ENCODE data around the gene PMEL. TPM values are rescaled to one million over a fixed set of nuclear protein-coding genes. Genes with fewer than 3 reads are reported as not detected.
A peak's percentile ranks its signal among the peaks of the same experiment; 100 is the strongest.

Gene PMEL
- total RNA-seq, 2 experiments from 2014 or later, result 1.4 to 2.4 TPM

GRCh38 chr12:55984861-55985260 is 19.0 kb upstream of the PMEL start:
- TF ChIP-seq EZH2phosphoT487 (IDR thresholded peaks at IDR 0.05; ENCODE audit: borderline replicate concordance, low read depth, low read length) (no peak), CTCF (conservative IDR thresholded peaks at IDR 0.05; ENCODE audit: low read length) (no peak)
- CTCF ChIA-PET (ENCODE audit: unreplicated experiment), result interaction anchor here (0.5 to 1.0 kb wide), 2 partner anchors 11 kb away, joined by 3 to 4 read pairs; partner anchors contain the start of gene RAB5B
- no peak overlapping the region for H3K4me2 ChIP-seq (ENCODE audit: low read length)
- H4K20me1 ChIP-seq (ENCODE audit: insufficient read depth, low read length), result no peaks in the 10 kb centered on the region
- H3K4me1 ChIP-seq (ENCODE audit: insufficient read depth, low read length, poor library complexity, severe bottlenecking), result peaks cover 28% of the 10 kb centered on the region
- intact Hi-C loops (cut with micrococcal nuclease; ENCODE audit: unreplicated experiment), result no loop called here
- peaks cover 34% of the 10 kb centered on the region for H3K36me3 ChIP-seq (ENCODE audit: insufficient read depth, low read length)
- H3K9me3 ChIP-seq (ENCODE audit: low read length), result no peaks in the 10 kb centered on the region
- H3K79me2 ChIP-seq (ENCODE audit: insufficient read depth, low read depth, low read length), result no peaks in the 10 kb centered on the region
- no TSS peak for BruUV-seq (replicated peaks)
- H3K27ac ChIP-seq (ENCODE audit: low read depth, low read length, poor library complexity, severe bottlenecking), result no peak overlapping the region
- H3K9me2 ChIP-seq (ENCODE audit: insufficient read depth, low read length), result no peaks in the 10 kb centered on the region
- POLR2A ChIA-PET, result interaction anchor here (2.6 to 4.2 kb wide), 2 partner anchors 11 to 56 kb away, joined by 15 to 32 read pairs; partner anchors contain the start of gene RAB5B
- no peak overlapping the region for H2AFZ ChIP-seq (ENCODE audit: low read length)
- no peak overlapping the region for H3K4me3 ChIP-seq (ENCODE audit: low read depth, low read length, poor library complexity, severe bottlenecking)
- DNase-seq (ENCODE audit: low spot score), result no peak

GRCh38 chr12:55983232-55983842 is 17.5 kb upstream of the PMEL start:
- Histone ChIP-seq H4K20me1 (ENCODE audit: insufficient read depth, low read length) (no peaks in the 10 kb centered on the region), H2AFZ (ENCODE audit: low read length) (no peak overlapping the region), H3K4me2 (ENCODE audit: low read length) (peak overlapping the region; percentile 63), H3K4me1 (ENCODE audit: insufficient read depth, low read length, poor library complexity, severe bottlenecking) (peaks cover 28% of the 10 kb centered on the region), H3K36me3 (ENCODE audit: insufficient read depth, low read length) (peaks cover 32% of the 10 kb centered on the region), H3K79me2 (ENCODE audit: insufficient read depth, low read depth, low read length) (no peaks in the 10 kb centered on the region), H3K9me3 (ENCODE audit: low read length) (no peaks in the 10 kb centered on the region), H3K9me2 (ENCODE audit: insufficient read depth, low read length) (no peaks in the 10 kb centered on the region), H3K4me3 (ENCODE audit: low read depth, low read length, poor library complexity, severe bottlenecking) (no peak overlapping the region), H3K27ac (ENCODE audit: low read depth, low read length, poor library complexity, severe bottlenecking) (peak overlapping the region; percentile 46)
- ChIA-PET CTCF (ENCODE audit: unreplicated experiment) (interaction anchor here (0.7 kb wide), 1 partner anchor 159 kb away, joined by 3 read pairs; no protein-coding TSS in a partner anchor), POLR2A (interaction anchor here (0.6 to 4.2 kb wide), 11 partner anchors 8 to 254 kb away, joined by 3 to 32 read pairs (median 5); partner anchors contain the start of genes ORMDL2, RAB5B and SARNP)
- intact Hi-C loops (cut with micrococcal nuclease; ENCODE audit: unreplicated experiment), result no loop called here
- no peak for TF ChIP-seq EZH2phosphoT487 (IDR thresholded peaks at IDR 0.05; ENCODE audit: borderline replicate concordance, low read depth, low read length)
- TF ChIP-seq CTCF (conservative IDR thresholded peaks at IDR 0.05; ENCODE audit: low read length), result no peak
- DNase-seq (ENCODE audit: low spot score), result peak; percentile 27
- BruUV-seq (replicated peaks), result no TSS peak
